ENCODE data around the gene NEGR1.

NEGR1 gene

DNA sequence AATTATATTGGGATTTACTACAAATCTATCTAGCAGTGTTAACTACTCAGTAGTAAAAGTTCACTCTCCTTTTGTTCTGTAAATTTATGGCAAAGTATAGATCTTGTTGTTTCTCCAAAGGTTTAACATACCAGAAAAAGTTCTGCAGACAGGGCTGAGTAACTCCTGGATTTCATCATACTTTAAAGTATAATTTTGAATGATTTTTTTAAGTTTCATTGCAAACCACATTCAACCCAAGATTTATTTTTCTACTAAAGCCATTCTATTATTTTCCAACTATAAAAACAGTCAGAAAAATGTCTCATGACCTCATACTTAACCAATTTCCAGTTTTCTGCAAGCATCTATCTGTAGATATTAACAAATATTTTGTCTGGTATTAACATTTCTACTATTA is 615.7 kb downstream of the NEGR1 start:
- DNase-seq, result no peak

DNA sequence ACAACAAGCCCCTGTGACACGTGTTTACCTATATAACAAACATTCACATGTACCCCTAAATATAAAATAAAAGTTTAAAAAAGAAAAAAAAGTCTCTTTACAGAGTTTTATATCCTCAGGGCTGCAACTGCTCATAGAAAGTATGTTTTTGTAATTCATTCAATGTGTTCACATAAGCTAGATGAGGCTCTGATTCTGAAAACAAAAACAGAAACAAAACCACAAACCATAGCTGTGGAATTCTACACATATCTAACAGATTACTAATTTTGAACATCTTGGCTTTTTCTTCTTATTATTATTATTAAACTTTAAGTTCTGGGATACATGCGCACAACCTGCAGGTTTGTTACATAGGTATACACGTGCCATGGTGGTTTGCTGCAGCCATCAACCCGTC is 621.9 kb downstream of the NEGR1 start:
- DNase-seq, result no peak

DNA sequence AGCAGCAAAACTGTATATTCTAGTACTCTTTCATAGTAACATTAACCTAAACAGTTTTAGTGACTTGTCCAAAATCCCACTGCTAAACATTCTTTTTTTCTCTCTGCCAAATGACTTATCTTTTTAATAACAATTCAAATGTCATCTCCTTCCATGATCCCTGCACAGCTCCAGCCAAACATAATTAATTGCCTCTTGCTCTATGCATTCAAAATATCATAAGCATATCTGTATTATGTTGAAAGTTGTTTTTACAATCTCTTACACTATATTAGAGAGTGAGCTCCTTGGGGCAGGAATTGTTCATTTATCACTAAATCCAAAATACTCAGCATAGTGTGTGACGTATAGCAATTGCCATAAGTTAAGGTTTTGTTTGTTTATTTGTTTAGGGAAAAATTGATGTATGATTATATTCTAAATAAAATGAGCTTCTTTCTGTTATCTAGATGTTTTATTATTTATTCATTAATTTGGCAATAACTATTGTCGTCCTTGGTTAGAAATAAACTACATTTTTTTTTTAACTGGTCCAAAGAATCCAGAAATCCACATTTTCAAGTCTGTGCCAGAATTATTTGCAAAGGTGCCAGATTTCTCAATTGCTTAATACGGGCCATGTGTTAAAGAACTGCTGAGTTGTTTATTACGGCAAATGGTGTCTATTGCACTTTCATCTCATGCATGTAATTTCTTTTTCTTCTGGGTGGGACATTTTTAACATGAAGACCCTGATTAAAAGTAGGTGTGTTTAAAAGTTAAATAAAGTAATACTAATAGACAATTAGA is 624.3 kb downstream of the NEGR1 start:
- no peak for DNase-seq

DNA sequence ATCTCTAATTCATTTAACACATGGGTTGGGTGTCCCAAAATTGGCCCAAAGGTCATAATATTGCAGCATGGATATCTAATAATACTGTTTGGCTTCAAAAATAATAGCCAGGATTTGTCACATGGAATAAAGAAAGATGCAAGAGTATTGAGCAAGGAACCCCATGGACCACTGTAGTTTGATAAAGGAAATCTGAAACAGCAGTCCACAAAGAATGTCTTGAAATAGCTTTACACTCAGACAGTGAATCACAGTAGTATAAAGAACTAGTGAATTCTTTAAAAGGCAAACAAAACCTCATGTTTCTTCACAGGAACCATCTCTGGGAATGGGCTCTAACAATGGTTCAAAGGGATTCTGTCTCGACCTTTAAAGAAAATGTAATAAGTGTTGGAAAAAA is 625.4 kb downstream of the NEGR1 start:
- no peak for DNase-seq

DNA sequence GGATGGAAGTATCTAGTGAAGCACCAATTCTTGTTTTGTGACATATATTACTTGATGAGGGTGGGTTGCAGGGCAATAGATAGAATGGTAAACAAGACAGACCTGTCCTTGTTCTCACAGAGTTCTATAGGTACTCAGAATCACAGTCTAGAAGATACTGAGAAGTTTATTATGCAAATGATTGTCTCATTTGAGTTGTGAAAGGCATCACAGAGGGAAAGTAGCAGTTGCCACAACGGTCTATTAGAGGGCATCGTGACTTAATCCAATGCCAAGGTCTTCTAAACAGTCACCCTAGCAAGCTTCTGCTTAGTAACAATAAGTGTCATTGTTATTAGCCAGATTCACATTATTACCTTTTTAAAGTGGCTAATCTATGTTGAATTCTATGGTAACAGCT is 626.7 kb downstream of the NEGR1 start:
- DNase-seq, result no peak

DNA sequence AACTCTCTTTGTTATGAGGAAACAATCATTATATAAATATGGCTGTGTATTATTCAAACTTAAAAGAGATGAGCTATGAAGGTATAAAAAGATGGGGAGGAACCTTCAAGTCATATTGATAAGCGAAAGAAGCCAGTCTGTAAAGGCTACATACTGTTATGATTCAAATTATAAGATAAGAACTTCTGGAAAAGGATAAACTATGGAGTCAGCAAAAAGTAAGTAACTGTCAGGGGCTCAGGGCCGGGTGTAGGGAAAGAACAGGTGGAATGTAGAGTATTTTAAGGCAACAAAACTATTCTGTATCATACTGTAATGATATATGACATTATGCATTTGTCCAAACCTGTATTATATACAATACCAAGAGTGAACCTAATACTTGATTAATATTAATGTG is 628.4 kb downstream of the NEGR1 start:
- no peak for DNase-seq

GRCh38 chr1:71651214-71651613 is 631.1 kb downstream of the NEGR1 start:
- no peak for DNase-seq

DNA sequence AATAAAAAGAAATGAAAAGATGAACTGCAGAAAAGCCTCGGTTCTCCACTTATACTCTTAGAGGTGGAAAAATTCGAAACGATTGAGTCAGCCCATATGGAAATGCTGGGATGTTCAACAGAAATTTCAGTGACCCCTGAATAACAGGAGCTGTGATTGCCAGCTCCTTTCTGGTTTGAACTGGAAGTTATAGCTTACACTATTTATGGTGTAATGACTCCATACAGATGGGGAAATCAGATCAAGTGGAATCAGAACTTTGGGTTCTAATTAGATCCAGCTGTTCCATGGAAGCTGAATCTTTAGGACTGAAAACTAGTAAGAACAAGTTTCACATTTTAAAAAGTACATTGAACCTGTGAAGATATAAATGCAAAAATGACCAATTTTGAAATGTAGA is 632.2 kb downstream of the NEGR1 start:
- DNase-seq, result no peak

DNA sequence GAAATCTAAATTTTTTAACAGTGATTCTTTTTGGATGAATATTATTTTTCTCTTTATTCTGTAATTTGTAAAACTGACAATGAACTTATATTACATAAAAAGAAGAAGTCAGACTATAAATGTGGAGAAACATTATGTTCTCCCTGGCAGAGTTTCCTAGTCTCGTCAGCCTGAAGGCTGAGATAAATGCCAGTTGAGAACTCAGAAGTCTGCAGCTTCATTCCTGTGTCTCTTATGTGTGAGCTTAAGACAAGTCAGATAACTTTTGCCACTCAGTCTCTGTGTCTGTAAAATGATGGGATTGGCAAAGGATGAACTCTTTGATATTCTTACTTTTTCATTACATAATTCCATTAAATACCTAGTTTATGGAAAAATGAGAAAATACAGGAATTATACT is 632.7 kb downstream of the NEGR1 start:
- no peak for DNase-seq

DNA sequence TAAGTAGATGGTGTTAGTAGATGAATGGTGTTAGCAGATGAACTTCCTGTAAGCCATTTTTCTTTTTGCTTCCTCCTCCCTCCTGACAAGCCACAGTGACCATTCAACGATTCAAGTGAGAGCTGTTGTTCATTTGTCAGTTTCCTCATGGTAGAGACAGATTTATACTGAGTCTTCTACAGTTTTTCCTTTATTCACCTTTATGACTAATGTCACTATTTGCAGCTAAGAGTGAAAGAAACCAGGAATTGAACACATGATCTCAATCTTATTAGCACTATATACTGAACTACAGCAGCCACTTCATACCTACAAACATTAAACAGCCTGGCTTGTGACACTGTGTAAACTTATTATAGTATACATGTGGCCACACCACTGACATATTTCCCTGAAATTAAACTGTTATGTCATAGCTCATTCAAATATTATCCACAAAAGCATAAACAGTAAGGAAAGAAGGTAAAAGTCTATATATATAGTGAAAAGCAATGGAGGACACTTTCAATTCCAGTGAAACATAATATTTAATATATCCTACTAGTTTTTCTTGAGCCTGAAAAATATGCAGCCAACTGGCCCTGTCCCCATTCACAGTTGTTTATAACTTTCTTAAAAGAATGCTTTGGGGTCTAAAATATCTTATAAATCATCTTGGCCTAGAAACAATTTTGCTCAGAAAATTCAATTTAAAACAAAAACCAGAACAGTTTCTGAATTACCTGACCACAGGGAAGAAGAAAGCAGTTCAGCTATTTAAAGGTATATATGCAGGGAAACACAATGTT is 634.6 kb downstream of the NEGR1 start:
- DNase-seq, result no peak

DNA sequence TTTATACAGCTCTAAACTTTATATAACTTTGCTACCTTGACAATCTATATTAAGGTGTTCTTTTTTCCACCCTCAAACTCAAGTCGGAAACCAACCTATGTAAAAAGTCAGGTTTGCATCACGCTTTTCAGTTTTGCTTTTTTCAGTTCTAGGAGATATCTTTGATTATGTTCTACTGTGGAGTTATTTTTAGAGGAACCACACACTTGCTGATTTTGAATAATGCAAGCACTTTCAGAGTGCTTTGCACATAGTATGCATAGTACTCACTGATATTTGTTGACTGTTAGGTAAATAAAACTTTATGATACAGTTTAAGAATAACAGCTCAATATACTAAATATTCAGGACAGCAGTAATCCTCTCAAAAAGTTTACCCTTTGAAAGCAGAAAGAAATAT is 637.3 kb downstream of the NEGR1 start:
- no peak for DNase-seq

GRCh38 chr1:71641903-71642302 is 640.4 kb downstream of the NEGR1 start:
- no peak for DNase-seq

GRCh38 chr1:71640998-71641397 is 641.3 kb downstream of the NEGR1 start:
- no peak for DNase-seq

- DNase-seq, result no peak
These were observed 642.2 kb downstream of the NEGR1 start for GRCh38 chr1:71640116-71640515.

DNA sequence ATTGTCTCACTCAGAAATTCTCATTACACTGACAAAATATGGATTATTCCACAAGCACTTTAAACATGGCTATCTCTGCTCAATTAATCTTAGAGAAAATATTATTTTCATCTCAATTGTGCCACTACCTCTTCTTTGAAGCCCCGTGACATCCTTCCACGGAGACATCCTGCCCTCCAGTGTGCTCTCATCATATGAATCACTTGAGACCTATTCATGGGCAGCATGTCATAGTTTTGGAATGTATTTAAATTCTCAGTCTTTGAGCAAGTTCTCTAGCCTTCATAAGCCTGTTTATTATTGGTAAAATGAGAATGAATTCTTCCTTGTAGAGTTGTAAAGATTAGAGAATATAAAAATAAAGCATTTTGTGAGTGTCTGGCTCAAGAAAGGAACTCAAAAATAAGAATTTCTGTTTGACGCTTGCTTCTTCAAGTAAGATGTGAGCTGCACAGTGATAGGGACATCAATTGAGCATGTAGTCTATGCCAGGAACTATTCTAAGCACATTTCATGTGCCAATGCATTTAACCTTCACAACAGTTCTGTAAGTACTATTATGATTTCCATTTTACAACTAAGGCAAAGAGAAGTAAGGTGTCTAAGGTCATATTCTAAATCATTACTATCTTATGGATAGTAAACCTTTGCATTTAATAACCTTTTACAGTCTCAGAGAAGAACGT is 644.1 kb downstream of the NEGR1 start:
- DNase-seq, result no peak

- DNase-seq, result no peak
These were observed 646.8 kb downstream of the NEGR1 start for GRCh38 chr1:71635568-71635967.

GRCh38 chr1:71634159-71634558 is 648.2 kb downstream of the NEGR1 start:
- DNase-seq, result no peak

DNA sequence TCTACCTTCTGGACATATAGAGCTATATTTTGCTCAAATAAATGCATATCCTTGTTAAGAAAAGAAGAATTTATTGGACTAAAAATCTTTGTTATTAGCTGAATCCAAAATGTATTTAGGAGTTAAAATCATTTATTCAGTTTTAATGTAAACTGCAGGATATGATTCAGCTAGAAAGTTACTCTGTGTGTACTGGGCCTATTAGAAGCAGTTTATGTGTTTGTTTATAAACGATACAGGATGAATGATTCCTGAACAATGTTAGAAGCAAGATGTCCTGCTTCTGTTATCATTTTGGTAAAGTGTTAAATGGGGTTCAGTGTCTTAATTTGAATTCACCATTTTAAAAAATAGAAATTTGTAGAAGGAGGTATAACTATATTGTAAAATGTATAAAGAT is 652.3 kb downstream of the NEGR1 start:
- DNase-seq, result no peak

DNA sequence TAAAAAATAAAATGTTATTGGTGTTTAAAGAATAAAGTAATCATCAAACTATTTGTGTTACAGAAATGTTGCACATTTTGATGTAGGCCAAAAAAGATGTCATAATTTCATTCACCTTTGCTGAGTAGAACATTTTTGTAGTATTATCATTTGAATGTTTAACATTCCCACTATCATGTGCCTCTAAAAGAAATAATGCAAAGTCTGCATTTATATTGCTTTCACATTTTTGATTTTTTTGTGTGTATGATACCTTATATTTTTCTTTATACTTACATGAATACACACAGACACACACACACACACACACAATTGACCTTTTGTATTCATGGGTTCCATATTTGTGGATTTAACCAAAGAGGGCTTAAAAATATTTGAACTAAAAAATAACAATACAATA is 657.3 kb downstream of the NEGR1 start:
- no peak for DNase-seq

GRCh38 chr1:71623888-71624287 is 658.5 kb downstream of the NEGR1 start:
- DNase-seq, result no peak

- no peak for DNase-seq
These were observed 660.6 kb downstream of the NEGR1 start for GRCh38 chr1:71621785-71622184.

GRCh38 chr1:71618766-71619530 is 663.4 kb downstream of the NEGR1 start:
- no peak for DNase-seq

DNA sequence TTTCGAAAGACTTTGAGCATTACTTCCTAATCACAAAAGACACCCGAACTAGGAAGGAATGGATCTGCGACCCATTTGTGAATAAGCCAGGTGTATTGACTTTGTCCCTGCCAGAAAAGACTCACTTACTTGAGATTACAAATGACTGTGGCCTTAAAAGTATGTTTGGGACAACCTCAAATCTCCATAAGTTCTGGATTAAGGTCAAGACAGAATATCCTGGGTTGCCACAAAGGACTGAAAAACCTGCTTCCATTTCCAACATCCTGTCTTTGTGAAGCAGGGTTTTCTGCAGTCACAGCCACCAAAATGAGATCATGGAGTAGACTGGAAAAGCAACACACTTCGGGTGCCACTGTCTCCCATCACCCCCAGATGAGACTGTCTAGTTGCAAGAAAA is 664.1 kb downstream of the NEGR1 start:
- no peak for DNase-seq

Data from NCI-H1092 (cell line).